ENCODE measurements around the gene SUPT4H1.

SUPT4H1 gene

DNA sequence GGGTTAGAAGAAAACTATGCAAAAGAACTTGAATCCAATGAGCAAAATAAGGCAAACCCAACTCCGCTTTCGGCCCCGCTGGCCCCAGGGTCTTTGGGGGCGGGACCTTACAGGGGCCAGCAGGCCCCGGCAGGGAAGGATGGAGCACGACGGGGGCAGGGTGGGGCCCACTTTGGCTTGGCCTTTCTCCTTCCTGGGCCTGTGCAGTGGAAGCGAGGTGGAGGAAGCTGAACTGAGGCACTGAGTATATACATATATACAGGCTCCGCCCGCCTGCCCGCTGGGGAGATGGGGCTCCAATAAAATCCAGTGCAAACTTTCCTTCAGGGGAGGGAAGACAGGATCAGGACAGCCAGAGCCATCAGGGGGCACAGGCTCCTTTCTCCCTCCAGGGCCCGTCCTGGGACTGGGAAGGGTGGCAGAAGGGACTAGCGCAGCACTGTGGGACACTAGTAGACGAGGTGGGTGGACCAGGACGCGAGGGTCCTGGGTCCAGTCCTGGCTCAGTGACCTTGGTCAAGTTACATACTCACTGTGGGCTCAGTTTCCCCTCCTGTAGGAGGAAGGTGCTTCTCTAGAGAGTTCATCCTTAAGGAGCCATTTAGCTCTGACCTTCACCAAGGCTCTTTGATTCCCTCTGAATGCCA is 50.4 kb downstream of the SUPT4H1 start:
- no peak for DNase-seq (ENCODE audit: low read depth)

DNA sequence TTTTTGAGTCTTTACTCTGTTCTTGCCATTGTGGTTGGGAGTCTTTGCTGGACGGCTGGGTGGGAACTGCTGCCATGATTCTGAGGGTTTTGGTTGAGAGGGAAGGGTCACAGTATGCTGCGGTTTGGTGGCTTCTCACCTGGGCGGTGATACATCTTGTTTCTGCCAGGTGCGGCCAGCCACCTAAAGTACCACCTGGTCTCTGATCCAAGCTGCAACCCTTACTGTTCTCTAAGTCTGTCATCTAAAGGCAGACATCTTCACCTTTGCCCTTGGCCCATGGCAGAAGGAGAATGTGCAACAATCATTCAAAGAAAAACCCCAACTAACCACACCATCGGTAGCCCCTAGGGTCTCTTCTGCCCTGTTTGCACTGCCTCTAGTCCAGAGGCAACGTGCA is 51.7 kb downstream of the SUPT4H1 start:
- TF ChIP-seq, protein P1, sequence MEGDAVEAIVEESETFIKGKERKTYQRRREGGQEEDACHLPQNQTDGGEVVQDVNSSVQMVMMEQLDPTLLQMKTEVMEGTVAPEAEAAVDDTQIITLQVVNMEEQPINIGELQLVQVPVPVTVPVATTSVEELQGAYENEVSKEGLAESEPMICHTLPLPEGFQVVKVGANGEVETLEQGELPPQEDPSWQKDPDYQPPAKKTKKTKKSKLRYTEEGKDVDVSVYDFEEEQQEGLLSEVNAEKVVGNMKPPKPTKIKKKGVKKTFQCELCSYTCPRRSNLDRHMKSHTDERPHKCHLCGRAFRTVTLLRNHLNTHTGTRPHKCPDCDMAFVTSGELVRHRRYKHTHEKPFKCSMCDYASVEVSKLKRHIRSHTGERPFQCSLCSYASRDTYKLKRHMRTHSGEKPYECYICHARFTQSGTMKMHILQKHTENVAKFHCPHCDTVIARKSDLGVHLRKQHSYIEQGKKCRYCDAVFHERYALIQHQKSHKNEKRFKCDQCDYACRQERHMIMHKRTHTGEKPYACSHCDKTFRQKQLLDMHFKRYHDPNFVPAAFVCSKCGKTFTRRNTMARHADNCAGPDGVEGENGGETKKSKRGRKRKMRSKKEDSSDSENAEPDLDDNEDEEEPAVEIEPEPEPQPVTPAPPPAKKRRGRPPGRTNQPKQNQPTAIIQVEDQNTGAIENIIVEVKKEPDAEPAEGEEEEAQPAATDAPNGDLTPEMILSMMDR (conservative IDR thresholded peaks at IDR 0.05; ENCODE audit: low read depth, low read length): no peak
- DNase-seq (ENCODE audit: low read depth): no peak
- H3K4me3 ChIP-seq (ENCODE audit: low read depth, low read length): no peak overlapping the region

More for the DNA sequence above, 50.4 kb downstream of the SUPT4H1 start:
- no peak overlapping the region for H3K4me3 ChIP-seq (ENCODE audit: low read depth, low read length)
- TF ChIP-seq, protein P1 (conservative IDR thresholded peaks at IDR 0.05; ENCODE audit: low read depth, low read length): no peak
